Activated CD4-positive, alpha-beta T cell treated with anti-CD3 and anti-CD28 coated beads, Interleukin-2, amount 10 ng/mL, durations not matched to agents 24 days and 14 days (primary cell): ENCODE measurements around the gene METRNL. TPM values are rescaled to one million over a fixed set of nuclear protein-coding genes. Genes with fewer than 3 reads are reported as not detected.
"Not testable (repeated sequence)": the region's sequence is repeated elsewhere in the genome, so short reads cannot be mapped to it uniquely, and the experiment has no call there.

Experiments
- DNase-seq: peaks from one replicate; pipeline ENCODE4 v3.0.0; 2022
- H3K27ac Mint-ChIP-seq: one replicate; pipeline ENCODE4 v1.8.0; 2022; ENCODE audit warnings: mild to moderate bottlenecking, mixed read lengths
- H3K27me3 Mint-ChIP-seq: one replicate; pipeline ENCODE4 v1.8.0; 2022; ENCODE audit warnings: mixed read lengths
- H3K36me3 Mint-ChIP-seq: one replicate; pipeline ENCODE4 v1.8.0; 2022; ENCODE audit warnings: low read depth, mild to moderate bottlenecking, mixed read lengths
- H3K4me1 Mint-ChIP-seq: one replicate; pipeline ENCODE4 v1.8.0; 2021; ENCODE audit warnings: mixed read lengths
- H3K4me3 Mint-ChIP-seq: one replicate; pipeline ENCODE4 v1.8.0; 2022; ENCODE audit warnings: mild to moderate bottlenecking, moderate library complexity, mixed read lengths
- H3K9me3 Mint-ChIP-seq: one replicate; pipeline ENCODE4 v1.8.0; 2021; ENCODE audit warnings: mixed read lengths
- intact Hi-C: fragments of 100-400 bp; cut with micrococcal nuclease; formaldehyde crosslinking; loops from one replicate; pipeline ENCODE4 v1.15.1; 2023
- total RNA-seq: library from RNA; stranded (reverse); gene quantifications from 2 replicates; pipeline ENCODE4 v1.2.3, GENCODE V29; 2022

METRNL gene
- total RNA-seq, 1 donor from 2014 or later = 19.6 TPM

GRCh38 chr17:83123896-83124801 lies 44.7 kb downstream of the METRNL start:
- Mint-ChIP-seq H3K4me1 (peaks cover 10% of the 10 kb centered on the region), H3K36me3 (no peaks in the 10 kb centered on the region), H3K27me3 (peaks cover 36% of the 10 kb centered on the region), H3K4me3 (no peak overlapping the region), H3K9me3 (no peaks in the 10 kb centered on the region), H3K27ac (no peak overlapping the region)
- DNase-seq = no peak
- intact Hi-C loops = no loop called here

- DNase-seq = peak; percentile 70
- Mint-ChIP-seq H3K4me3 (no peak overlapping the region), H3K27me3 (peaks cover 33% of the 10 kb centered on the region), H3K4me1 (peaks cover 6% of the 10 kb centered on the region), H3K36me3 (no peaks in the 10 kb centered on the region), H3K9me3 (no peaks in the 10 kb centered on the region), H3K27ac (no peak overlapping the region)
- intact Hi-C loops = no loop called here
Measured at GRCh38 chr17:83124871-83125514, 45.6 kb downstream of the METRNL start.

- peaks cover 30% of the 10 kb centered on the region for H3K27me3 Mint-ChIP-seq
- no peaks in the 10 kb centered on the region for H3K9me3 Mint-ChIP-seq
- no peak overlapping the region for H3K27ac Mint-ChIP-seq
- no peaks in the 10 kb centered on the region for H3K36me3 Mint-ChIP-seq
- peaks cover 4% of the 10 kb centered on the region for H3K4me1 Mint-ChIP-seq
- peak overlapping the region; percentile 12 for H3K4me3 Mint-ChIP-seq
- DNase-seq = peak; percentile 65
- intact Hi-C loops = no loop called here
Measured at GRCh38 chr17:83125515-83126274, 46.3 kb downstream of the METRNL start.

GRCh38 chr17:83126275-83126811 lies 46.9 kb downstream of the METRNL start:
- Mint-ChIP-seq H3K36me3 (no peaks in the 10 kb centered on the region), H3K4me1 (peaks cover 4% of the 10 kb centered on the region), H3K9me3 (no peaks in the 10 kb centered on the region), H3K4me3 (no peak overlapping the region), H3K27me3 (peaks cover 30% of the 10 kb centered on the region), H3K27ac (no peak overlapping the region)
- intact Hi-C loops = no loop called here
- DNase-seq = no peak

GRCh38 chr17:83127431-83128160 lies 48.2 kb downstream of the METRNL start:
- Mint-ChIP-seq H3K27ac (no peak overlapping the region), H3K4me1 (peaks cover 4% of the 10 kb centered on the region), H3K4me3 (no peak overlapping the region), H3K36me3 (no peaks in the 10 kb centered on the region), H3K9me3 (no peaks in the 10 kb centered on the region), H3K27me3 (peaks cover 21% of the 10 kb centered on the region)
- intact Hi-C loops = no loop called here
- DNase-seq = no peak

GRCh38 chr17:83128306-83129240 lies 49.2 kb downstream of the METRNL start:
- H3K4me3 Mint-ChIP-seq = no peak overlapping the region
- peaks cover 17% of the 10 kb centered on the region for H3K27me3 Mint-ChIP-seq
- no peak overlapping the region for H3K27ac Mint-ChIP-seq
- no peaks in the 10 kb centered on the region for H3K36me3 Mint-ChIP-seq
- intact Hi-C loops = no loop called here
- peaks cover 4% of the 10 kb centered on the region for H3K4me1 Mint-ChIP-seq
- no peaks in the 10 kb centered on the region for H3K9me3 Mint-ChIP-seq
- DNase-seq = no peak

- Mint-ChIP-seq H3K4me3 (no peak overlapping the region), H3K4me1 (peaks cover 4% of the 10 kb centered on the region), H3K27me3 (peaks cover 16% of the 10 kb centered on the region), H3K36me3 (no peaks in the 10 kb centered on the region), H3K9me3 (no peaks in the 10 kb centered on the region), H3K27ac (no peak overlapping the region)
- no peak for DNase-seq
- intact Hi-C loops = no loop called here
Measured at GRCh38 chr17:83129676-83130075, 50.3 kb downstream of the METRNL start.

- Mint-ChIP-seq H3K4me1 (no peaks in the 10 kb centered on the region), H3K4me3 (no peak overlapping the region), H3K27ac (no peak overlapping the region), H3K9me3 (no peaks in the 10 kb centered on the region), H3K27me3 (peaks cover 5% of the 10 kb centered on the region), H3K36me3 (no peaks in the 10 kb centered on the region)
- intact Hi-C loops = no loop called here
- no peak for DNase-seq
Measured at GRCh38 chr17:83131401-83132011, 52.1 kb downstream of the METRNL start.

GRCh38 chr17:83132251-83133081 lies 53.1 kb downstream of the METRNL start:
- no peak overlapping the region for H3K4me3 Mint-ChIP-seq
- intact Hi-C loops = no loop called here
- no peak for DNase-seq
- no peaks in the 10 kb centered on the region for H3K4me1 Mint-ChIP-seq
- no peaks in the 10 kb centered on the region for H3K36me3 Mint-ChIP-seq
- H3K27me3 Mint-ChIP-seq = peaks cover 2% of the 10 kb centered on the region
- no peak overlapping the region for H3K27ac Mint-ChIP-seq
- H3K9me3 Mint-ChIP-seq = no peaks in the 10 kb centered on the region

GRCh38 chr17:83133302-83134121 lies 54.1 kb downstream of the METRNL start:
- intact Hi-C loops = no loop called here
- Mint-ChIP-seq H3K27ac (no peak overlapping the region), H3K27me3 (peaks cover 4% of the 10 kb centered on the region), H3K4me3 (no peak overlapping the region), H3K36me3 (no peaks in the 10 kb centered on the region), H3K4me1 (no peaks in the 10 kb centered on the region), H3K9me3 (no peaks in the 10 kb centered on the region)
- no peak for DNase-seq

GRCh38 chr17:83134456-83134855 lies 55.0 kb downstream of the METRNL start:
- intact Hi-C loops, H3K36me3 Mint-ChIP-seq, H3K4me1 Mint-ChIP-seq, DNase-seq, H3K27me3 Mint-ChIP-seq, H3K27ac Mint-ChIP-seq, H3K9me3 Mint-ChIP-seq, H3K4me3 Mint-ChIP-seq: not testable (repeated sequence)
